TTC549 (cell line): Measurements from ENCODE around the gene PEBP1.
"Not testable (repeated sequence)": the region's sequence is repeated elsewhere in the genome, so short reads cannot be mapped to it uniquely, and the experiment has no call there.

Source experiments
- FAIRE-seq: peaks from 2 replicates; lab custom pipeline; 2012; peaks lifted over from hg19 to GRCh38; lab: Jason Lieb, UNC

The PEBP1 gene

DNA sequence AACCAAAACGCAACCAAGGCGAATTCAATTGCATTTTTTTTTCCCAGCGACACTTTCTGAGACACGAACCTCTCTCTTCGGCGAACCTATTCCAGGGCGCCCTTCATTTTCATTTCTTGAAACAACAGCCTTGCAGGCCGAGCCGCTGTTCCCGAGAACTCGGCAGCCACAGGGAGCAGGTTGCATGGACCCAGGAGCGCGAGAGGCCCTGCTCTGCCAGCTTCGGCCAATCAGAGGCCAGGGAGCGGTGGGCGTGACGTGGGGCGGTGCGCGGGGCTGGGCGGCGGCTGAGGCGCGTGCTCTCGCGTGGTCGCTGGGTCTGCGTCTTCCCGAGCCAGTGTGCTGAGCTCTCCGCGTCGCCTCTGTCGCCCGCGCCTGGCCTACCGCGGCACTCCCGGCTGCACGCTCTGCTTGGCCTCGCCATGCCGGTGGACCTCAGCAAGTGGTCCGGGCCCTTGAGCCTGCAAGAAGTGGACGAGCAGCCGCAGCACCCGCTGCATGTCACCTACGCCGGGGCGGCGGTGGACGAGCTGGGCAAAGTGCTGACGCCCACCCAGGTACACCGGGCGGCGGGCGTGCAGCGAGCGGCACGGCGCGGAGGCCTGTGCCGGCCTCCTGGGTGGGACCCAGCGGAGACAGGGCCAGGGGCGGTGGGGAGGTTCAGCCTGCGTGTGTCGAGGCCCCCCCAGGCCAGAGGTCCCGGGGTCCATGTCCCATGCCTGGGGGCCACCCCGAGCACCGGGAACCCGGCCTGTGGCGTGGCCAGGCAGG lies at the start of gene PEBP1:
TSS of gene PEBP1 (plus strand) at position 337 of the 771 bp plus-strand sequence. CDS start at position 423, 86 bp downstream.
- FAIRE-seq, result no peak

DNA sequence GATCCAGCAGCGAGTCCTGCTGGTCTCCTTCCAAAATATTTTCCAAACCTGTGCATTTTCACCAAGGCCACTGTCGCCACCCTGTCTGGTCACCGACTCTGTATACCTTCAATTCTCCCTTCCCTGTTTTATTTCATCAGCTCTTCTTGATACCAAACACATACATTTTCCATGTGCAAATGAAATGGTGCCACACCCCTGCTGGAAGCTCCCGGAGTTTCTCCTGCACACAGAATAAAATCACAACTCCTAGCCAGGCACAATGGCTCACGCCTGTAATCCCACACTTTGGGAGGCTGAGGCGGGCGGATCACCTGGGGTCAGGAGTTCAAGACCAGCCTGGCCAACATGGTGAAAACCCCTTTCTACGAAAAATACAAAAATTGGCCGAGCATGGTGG lies 46.1 kb upstream of the PEBP1 start:
- no peak for FAIRE-seq

DNA sequence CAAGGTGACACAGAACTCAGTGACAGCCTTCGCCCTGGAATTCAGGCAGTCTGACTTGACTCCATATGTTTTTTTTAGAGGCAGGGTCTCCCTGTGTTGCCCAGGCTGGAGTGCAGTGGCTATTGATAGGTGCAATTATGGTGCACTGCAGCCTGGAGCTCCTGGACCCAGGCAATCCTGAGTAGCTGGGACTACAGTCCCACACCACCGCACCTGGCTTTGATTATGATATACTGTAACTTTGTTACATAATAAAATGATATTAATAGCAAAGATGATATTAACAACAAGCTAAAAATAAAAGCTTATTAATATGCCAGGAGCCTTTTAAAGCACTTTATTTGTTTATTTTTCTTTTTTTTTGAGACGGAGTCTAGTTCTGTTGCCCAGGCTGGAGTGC lies 41.9 kb upstream of the PEBP1 start:
- FAIRE-seq, result no peak

DNA sequence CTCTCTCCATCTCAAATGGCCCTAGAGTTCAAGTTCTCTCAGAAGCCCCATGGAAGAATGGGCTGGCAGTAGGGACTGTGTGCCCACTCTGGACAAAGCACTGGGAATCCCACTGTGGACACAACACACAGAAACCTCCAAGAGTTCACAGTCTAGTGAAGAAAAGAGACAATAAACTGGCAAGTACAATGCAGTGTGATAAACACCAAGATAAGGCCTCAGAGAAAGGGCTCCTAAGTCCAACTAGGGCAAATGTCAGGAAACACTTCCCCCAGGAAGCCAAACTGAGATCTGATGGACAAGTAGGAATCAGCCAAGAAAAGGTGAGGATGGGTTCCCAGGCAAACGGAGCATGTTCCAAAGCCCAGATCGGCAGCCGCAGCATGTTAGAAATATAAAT lies 37.5 kb upstream of the PEBP1 start:
- no peak for FAIRE-seq

DNA sequence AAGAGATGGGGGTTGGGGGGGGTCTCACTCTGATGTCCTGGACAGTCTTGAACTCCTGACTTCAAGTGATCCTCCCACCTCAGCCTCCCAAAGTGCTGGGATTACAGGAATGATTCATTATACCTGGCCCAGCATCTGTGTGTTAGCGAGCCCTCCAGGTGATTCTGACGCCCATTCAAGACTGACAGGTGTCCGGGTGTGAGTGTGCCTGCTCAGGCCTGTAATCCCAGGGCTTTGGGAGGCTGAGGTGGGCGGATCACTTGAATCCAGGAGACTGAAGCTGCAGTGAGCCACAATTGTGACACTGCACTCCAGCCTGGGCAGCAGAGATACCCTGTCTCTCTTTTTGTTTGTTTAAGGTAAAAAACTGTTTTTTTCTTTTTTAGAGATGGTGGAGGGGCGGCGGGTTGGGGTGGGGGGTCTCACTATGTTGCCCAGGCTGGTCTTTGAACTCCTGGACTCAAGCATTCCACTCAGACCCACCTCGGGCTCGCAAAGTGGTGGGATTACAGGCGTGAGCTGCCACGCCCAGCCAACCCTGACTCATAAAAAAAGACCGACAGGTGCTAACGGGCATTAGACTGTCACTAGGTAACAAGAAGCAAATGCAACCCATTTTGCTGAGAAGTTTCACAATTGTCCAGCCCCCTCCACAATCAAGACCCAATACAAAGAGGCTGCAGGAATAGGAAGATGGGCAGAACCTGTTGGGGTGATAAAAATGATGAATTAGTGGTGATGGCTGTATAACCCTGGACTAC lies 36.8 kb upstream of the PEBP1 start:
- FAIRE-seq, result no peak

DNA sequence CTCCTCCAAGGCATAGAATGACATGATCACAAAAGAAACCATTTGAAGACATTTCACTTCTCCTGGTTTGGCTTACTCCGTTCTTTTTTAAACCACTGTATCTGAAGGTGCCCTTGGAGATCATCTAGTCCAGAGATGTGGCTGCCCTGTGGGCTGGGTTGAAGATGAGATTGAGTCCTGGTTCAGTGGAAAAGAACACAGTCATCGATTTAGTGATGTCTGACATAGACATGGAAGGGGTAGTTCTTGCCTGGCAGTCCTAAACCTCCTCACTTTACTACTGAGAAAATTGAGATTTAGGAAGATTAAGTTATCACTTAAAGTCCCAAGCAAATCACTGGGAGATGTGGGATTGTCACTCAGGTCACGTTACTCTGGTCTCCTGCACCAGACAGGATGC lies 34.9 kb upstream of the PEBP1 start:
- FAIRE-seq, result no peak

DNA sequence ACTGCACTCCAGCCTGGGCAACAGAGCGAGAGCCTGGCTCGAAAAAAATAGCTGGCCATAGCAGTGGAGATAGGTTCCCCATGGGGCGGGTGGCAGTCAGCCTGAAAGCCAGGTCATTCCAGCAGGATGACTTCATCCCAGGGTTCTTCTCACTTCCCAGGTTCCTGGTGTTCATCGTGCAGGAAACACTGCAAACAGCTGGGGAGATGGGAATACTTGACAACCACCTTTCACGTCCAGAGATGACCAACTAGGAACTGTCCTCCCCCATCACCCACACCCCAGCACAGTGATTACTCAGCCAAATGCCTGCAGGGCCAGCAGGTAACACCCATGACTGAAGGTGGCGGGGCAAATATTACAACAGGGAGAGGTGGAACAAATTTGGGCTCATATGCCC lies 33.9 kb upstream of the PEBP1 start:
- FAIRE-seq, result no peak

DNA sequence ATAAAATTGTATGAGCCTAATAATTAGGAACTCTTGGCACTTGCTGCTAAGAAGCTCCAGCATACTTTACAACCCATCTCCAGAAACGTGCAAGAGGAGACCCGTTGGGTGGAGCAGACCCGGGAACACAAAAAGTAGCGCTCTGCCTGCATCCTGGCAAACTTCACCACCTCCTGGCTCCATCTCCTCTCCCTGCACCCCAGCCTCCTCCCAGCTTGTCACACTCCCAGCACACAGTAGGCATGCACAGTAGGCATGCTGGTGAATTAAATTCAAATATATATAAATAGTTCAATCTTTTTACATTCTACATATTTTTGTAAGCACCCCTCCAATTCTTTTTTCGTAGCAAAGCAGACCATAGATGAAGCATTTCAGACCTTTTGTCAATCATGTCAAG lies 33.3 kb upstream of the PEBP1 start:
- FAIRE-seq, result no peak

DNA sequence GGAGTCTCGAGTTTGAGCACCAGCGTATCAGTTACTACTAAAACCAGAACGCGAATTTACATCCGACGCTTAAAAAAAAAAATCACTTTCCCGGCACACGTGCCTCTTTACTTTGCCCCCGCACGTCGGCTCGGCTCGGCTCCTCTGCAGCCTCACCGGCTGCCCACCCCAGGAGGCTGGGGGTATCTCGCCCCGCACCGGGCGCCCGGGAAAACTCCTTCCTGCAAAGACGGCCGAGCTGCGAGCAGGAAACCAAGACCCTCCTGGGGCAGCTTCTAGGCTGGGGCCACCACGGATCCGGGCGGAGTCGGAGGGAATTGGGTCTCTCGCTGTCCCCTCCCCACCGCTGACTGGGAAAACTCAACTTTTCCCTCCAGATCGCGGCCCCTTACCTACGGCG lies 32.7 kb upstream of the PEBP1 start:
- FAIRE-seq, result no peak

DNA sequence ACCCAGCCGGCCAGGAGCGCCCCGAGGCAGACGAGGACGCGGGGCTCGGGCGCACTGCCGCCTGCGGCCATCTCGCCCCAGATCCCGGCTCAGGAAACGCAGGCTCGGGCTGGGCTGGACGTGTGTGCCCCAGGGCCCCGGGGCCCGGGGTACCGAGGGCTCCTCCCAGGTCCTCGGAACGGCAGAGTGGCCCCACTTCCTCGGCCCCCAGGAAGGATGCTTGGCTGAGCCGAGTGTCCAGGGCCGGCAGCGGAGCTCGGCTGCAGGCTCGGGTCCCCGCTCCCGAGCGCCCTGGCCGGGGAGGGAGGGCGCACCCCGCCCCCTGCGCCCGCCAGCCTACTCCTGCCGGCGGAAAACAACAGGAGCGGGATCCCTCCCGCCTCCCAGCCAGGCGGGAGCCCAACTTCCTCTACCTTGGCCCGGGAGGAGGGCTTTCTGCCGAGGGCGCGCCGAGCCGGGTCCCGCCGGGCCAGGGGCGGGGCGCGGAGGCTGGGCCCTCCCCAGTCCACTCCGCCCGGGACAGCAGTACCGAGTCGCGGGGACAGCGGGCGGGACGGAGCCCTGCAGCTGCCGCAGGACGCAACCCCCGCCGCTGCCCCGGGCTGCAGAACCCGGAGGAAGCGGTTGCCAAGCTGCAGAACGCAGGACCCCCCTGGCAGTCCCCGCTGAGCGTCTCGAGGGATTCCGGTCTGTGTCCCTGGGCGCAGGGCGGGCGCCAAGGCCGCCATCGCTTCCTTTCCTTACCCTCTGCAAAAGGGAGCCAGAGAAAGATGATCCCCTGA lies 32.1 kb upstream of the PEBP1 start, which contains the start of gene VSIG10:
TSS of gene VSIG10 (minus strand) at position 411 of the 782 bp plus-strand sequence. CDS start at position 71, 340 bp downstream.
- FAIRE-seq, result no peak

DNA sequence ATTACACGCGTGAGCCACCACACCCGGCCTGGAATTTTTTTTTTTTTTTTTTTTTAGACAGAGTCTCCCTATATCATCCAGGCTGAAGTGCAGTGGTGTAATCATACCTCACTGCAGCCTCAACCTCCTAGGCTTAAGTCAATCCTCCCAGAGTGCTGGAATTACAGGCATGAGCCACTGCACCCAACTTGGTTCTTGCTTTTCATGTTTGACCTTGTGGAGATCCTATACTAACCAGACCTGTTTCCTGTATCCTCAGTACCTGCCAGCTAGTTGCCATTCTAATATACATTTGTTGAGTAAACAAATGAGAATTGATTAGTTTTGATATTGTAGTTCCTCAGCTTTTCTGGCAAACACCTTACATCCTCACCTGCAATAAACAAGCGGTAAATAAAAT lies 28.9 kb upstream of the PEBP1 start:
- FAIRE-seq, result no peak

DNA sequence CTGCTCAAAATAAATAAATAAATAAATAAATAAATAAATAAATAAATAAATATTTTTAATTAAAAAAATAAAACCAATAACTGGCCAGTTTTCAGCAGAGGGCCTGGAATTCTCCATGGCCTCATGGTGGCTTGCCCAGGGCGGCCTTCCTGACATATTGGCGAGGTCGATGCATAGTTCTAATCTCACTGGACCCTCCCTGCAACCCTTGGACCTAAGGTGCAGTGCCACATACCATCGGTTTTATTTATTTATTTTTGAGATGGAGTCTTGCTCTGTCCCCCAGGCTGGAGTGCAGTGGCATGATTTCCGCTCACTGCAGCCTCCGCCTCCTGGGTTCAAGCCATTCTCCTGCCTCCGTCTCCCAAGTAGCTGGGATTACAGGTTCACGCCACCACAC lies 28.2 kb upstream of the PEBP1 start:
- FAIRE-seq, result no peak

DNA sequence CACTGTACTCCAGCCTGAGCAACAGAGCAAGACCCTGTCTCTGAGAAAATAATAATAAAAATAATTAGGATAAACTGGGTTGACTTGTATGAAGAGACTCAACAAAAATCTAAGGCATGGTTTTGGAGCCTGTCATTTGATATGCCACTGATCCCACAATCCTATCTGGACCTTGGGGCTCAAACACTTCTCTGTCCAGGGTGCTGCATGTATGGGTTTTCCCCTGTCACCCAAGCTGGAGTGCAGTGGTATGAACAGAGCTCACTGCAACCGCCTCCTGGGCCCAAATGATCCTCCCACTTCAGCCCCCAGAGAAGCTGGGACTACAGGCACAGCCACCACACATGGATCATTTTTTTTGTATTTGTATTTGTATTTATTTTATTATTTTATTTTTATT lies 26.8 kb upstream of the PEBP1 start:
- no peak for FAIRE-seq

DNA sequence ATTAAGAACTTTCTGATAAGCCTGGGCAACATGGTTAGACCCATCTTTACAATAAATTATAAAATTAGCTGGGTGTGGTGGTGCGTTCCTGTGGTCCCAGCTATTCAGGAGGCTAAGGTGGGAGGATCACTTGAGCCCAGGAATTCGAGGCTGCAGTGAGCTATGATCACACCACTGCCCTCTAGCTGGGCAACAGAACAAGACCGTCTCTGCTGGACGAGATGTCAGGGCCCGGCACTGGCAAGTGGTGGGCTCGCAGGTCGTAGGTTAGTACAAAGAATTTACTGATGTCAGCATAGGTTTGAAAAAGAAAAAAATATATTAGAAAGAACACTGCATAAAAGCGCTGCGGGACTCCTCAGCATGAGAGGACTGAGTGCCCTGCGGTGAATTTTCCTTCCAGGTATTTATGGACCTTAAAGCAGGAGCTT lies 16.5 kb upstream of the PEBP1 start:
- no peak for FAIRE-seq

DNA sequence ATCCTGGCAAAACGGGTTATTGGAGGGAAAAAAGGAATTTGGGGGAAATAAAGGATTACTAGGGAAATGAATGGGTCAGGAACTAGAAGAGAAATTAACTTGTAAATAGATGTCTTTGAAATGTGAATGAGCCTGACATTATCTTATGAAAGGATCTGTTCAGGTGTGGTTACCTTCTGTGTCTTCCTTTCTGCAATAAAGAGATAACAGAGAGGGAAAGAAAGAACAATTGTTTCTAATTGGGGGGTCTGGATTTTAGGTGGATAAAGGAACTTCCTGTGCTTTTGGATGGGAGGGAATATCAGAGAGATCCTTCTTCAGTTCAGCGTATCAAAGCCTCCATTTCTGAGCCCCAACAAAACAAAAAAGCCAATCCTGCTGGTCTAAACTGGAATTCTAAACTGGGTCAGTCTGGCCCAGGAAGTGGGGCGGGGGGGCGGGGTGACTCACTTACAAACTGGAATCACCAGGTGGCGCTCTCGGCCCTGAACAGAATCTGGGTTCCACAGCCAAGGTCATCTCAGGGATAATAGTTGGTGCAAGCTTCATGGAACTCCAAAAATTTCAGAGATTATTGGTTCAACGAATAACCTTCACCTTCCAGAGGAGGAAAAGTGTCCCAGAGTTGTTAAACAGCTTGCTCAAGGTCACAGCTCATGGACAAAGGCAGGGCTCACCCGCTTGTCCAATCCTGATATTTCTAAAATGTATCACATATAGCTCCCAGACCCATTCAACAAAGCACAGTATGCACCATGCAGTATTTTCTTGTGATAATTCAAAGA lies 15.2 kb upstream of the PEBP1 start:
- FAIRE-seq, result no peak

DNA sequence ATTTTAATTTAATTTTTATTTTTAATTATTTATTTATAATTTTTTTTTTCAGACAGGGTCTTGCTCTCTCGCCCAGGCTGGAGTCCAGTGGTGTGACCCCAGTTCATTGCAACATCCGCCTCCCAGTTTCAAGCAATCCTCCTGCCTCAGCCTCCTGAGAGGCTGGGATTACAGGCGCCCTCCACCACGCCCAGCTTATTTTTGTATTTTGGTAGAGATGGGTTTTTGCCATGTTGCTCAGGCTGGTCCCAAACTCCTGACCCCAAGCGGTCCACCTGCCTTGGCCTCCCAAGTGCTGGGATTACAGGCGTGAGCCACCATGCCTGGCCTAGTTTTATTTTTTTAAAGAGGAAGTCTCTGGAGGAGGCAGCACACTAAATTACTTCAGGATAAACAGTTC lies 13.7 kb upstream of the PEBP1 start:
- no peak for FAIRE-seq

DNA sequence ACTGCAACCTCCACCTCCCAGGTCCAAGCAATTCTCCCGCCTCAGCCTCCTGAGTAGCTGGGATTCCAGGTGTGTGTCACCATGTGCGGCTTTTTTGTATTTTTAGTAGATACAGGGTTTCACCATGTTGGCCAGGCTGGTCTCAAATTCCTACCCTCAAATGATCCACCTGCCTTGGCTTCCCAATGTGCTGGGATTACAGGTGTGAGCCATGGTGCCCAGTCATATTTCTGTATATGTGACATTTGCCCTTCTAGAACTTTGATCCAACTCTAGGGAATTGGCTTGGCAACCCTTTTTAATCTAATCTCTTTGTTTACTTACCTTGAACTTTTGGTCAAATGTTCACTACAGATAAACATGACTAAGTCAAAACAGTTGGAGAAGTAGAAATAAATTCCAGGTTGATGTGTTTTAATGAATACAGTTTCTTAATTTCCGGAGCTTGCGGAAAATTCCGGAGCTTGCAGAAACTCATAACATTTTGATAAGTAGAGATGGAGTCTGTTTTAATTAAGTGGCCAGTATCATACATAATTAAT lies 11.5 kb upstream of the PEBP1 start:
- no peak for FAIRE-seq

DNA sequence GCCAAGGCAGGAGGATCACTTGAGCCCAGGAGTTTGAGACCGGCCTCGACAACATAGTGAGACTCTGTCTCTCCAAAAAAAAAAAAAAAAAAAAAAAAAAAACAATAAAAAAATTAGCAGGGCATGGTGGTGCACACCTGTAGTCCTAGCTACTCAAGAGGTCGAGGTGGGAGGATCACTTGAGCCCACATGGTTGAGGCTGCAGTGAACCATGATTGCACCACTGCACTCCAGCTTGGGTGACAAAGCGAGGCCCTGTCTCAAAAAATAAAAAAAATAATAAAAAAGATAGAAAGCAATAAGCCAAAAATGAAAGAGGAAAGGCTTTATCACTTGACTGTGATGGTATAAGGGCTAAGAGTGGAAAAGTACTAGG lies 10.2 kb upstream of the PEBP1 start:
- no peak for FAIRE-seq

DNA sequence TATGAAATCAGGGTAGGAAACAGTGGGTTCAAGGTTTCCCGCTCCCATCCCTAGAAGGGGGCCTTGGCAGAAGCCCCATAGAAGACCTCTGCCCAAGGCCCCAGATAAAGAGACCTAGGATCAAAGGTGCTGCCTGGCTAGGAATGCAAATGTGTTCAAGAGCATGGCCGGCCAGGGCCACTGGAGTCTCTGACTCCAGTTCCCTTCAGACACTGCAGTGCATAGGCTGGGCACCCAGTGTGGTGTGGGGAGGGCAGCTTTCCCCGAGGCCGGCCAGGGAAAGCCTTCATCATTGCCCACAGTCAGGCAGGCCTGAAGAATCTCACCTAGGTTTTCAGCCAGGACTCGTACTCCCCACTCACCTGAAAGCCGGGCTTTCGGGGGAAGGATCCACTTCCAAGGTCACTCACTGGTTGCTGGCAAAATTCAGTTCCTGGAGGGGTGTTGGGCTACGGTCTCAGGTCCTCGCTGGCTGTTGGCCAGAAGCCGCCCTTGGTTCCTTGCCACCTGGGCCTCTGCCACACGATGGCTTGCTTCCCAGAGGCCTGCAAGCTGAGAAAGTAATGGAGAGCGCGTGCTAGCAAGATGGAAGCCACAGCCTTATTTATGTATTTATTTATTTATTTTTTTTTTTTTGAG lies 9.7 kb upstream of the PEBP1 start:
- no peak for FAIRE-seq

DNA sequence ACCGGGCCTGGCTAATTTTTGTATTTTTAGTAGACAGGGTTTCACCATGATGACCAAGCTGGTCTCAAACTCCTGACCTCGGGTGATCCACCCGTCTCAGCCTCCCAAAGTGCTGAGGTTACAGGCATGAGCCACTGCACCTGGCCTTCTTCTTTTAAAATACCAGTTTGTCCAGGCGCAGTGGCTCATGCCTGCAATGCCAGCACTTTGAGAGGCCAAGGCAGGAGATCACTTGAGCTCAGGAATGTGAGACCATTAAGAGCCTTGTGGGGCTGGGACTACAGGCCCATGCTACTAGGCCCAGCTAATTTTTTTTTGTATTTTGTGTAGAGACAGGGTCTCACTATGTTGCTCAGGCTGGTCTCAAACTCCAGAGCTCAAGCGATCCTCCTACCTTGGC lies 8.1 kb upstream of the PEBP1 start:
- no peak for FAIRE-seq

DNA sequence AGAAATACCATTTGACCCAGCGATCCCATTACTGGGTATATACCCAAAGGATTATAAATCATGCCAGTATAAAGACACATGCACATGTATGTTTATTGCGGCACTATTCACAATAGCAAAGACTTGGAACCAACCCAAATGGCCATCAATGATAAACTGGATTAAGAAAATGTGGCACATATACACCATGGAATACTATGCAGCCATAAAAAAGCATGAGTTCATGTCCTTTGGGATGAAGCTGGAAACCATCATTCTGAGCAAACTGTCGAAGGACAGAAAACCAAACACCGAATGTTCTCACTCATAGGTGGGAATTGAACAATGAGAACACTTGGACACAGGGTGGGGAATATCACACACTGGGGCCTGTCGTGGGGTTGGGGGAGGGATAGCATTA lies 6.5 kb upstream of the PEBP1 start:
- not testable (repeated sequence) for FAIRE-seq
